GM12864 (cell line): Measurements from ENCODE around the gene UBAC2.

Experiments
- DNase-seq: peaks from one replicate; pipeline ENCODE4 v3.0.0-alpha.2; 2011; ENCODE audit warnings: low read depth
- H3K4me3 ChIP-seq: 2 replicates; pipeline ENCODE4 v1.5.1; 2011; ENCODE audit warnings: mild to moderate bottlenecking, low read depth, low read length, control low read depth
- CTCF ChIP-seq: IDR thresholded peaks from 2 replicates; pipeline ENCODE4 v1.5.1; 2011; ENCODE audit warnings: low read depth, mild to moderate bottlenecking, moderate library complexity, low read length, control low read depth, inconsistent platforms; ENCODE audit errors: missing control alignments

Gene UBAC2

GRCh38 chr13:99196466-99197116 lies 4.1 kb upstream of the UBAC2 start:
- peak; percentile 20 for TF ChIP-seq CTCF
- no peak for DNase-seq
- no peak overlapping the region for H3K4me3 ChIP-seq

DNA sequence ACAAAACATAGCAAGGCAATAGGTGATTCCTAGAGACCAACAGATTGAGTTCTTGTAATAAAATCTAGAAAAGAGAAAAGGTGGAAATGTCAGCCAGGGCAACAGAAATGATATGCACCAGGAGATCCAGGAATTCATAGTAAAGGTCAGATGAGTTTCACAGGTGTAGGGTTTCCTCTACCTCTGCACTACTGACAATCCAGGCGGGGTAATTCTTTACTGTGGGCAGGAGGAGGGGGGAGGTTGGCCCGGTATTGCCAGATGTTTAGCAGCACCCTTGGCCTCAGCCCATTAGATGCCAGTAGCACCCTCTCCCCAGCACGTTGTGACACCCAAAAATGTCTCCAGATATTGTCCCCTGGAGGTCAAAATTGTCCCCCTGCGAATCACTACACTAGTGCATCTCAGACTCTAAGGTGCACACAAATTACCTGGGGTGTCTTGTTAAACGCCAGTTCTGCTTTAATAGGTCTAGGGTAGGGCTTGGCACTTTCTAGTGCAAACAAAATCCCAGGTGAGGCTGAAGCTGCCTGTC lies 3.5 kb upstream of the UBAC2 start:
- no peak for TF ChIP-seq CTCF
- no peak overlapping the region for H3K4me3 ChIP-seq
- no peak for DNase-seq

GRCh38 chr13:99199541-99200431 lies 868 bp upstream of the UBAC2 start:
- no peak for TF ChIP-seq CTCF
- DNase-seq, result no peak
- H3K4me3 ChIP-seq, result peak overlapping the region; percentile 90

- TF ChIP-seq CTCF, result no peak
- DNase-seq, result no peak
- peak overlapping the region; percentile 28 for H3K4me3 ChIP-seq
Measured at GRCh38 chr13:99203601-99204579, 3.2 kb downstream of the UBAC2 start.

DNA sequence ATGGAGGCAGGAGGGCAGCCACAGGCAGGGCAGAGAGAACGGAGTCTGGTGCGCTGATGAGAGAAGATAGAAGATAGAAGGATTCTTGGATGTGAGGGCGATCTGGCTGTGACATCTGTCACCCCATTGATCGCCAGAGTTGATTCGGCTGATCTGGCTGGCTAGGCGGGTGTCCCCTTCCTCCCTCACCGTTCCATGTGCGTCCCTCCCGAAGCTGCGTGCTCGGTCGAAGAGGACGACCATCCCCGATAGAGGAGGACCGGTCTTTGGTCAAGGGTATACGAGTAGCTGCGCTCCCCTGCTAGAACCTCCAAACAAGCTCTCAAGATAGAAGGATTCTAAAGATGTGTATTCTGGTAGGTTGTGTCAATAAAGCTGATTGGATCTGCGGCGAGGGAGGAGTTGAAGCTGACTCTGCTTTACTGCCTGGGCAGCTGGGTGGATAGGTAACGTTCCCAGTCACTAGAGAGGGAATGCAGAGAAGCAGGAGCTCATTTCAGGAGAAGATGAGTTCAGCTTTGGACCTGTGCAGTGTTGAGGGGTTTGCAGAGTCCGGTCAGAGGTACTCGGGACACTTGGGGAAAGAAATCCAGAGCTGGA lies 5.1 kb downstream of the UBAC2 start:
- no peak overlapping the region for H3K4me3 ChIP-seq
- no peak for DNase-seq
- TF ChIP-seq CTCF, result no peak

- no peak for TF ChIP-seq CTCF
- DNase-seq, result no peak
- H3K4me3 ChIP-seq, result no peak overlapping the region
Measured at GRCh38 chr13:99206226-99206625, 5.6 kb downstream of the UBAC2 start.
